Mucosa of stomach (tissue), 1 donor: Measurements from ENCODE around the gene SYNC.

ENCODE experiments used
- H3K27me3 ChIP-seq: one replicate; pipeline ENCODE4 v1.7.0; 2013; ENCODE audit warnings: mild to moderate bottlenecking, low read length; ENCODE audit not compliant: control insufficient read depth, insufficient read depth
- H3K36me3 ChIP-seq: one replicate; pipeline ENCODE4 v1.7.0; 2013; ENCODE audit warnings: low read length; ENCODE audit not compliant: control insufficient read depth, insufficient read depth
- H3K4me1 ChIP-seq: one replicate; pipeline ENCODE4 v1.7.0; 2013; ENCODE audit warnings: mild to moderate bottlenecking, low read length; ENCODE audit not compliant: control insufficient read depth, insufficient read depth
- H3K4me3 ChIP-seq: one replicate; pipeline ENCODE4 v1.7.0; 2013; ENCODE audit warnings: low read length
- H3K9ac ChIP-seq: one replicate; pipeline ENCODE4 v1.7.0; 2013; ENCODE audit warnings: mild to moderate bottlenecking, low read length, moderate library complexity
- H3K9me3 ChIP-seq: one replicate; pipeline ENCODE4 v1.7.0; 2013; ENCODE audit warnings: mild to moderate bottlenecking, low read length, moderate library complexity; ENCODE audit not compliant: control insufficient read depth
- donor health status: Pancreatic carcinoma.

Gene SYNC

DNA sequence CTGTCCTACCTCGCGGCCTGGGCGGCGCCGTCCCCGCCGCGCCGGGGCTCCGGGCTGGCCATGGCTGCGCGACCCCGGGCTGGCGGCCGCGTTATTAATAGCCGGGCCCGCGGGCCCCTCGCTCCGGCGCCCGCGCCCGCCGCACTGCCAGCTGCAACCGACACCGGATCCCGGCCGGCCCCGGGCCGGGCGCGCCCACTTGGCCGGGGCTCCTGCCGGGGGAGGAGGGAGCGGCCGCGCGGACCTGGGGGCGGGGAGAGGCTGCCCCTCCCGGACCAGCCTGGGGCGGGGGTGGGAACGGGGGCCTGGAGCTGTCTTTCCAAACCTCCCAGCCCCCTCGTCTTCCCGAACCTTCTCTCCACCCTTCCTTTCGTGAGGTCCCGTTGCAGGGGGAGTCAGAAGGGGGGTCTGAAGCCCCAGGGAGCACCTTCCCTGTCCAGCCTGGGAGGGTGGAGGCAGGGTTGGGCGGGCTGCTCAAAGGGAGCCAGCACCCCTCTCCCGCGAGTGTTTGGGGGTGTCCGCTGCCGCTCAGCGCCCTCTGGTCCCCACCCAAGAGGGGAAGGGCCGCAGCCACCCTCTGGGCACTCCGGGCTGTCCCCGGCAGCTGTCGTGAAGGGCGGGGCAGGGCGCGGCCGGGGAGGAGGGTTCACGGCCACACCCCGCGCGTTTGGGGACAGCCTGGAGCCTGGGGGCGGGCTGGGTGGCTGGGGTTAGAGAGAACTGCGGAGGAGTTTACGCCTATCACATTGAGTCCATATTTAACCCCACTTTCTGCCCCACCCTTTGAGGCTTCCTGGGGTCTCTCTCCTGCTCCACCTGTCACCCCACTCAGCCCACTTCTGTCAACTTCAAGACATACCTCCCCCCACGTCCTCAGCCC is at the start of gene SYNC:
Gene SYNC (minus strand): TSS at position 172 of the 880 bp plus-strand sequence. CDS start 110 bp downstream, at position 62.
- Histone ChIP-seq H3K36me3 (no peaks in the 10 kb centered on the region), H3K4me3 (no peak within 1 kb of the TSS), H3K9me3 (no peaks in the 10 kb centered on the region), H3K4me1 (peaks cover 28% of the 10 kb centered on the region), H3K27me3 (peaks cover 6% of the 10 kb centered on the region), H3K9ac (peak within 1 kb of the TSS; percentile 61)

DNA sequence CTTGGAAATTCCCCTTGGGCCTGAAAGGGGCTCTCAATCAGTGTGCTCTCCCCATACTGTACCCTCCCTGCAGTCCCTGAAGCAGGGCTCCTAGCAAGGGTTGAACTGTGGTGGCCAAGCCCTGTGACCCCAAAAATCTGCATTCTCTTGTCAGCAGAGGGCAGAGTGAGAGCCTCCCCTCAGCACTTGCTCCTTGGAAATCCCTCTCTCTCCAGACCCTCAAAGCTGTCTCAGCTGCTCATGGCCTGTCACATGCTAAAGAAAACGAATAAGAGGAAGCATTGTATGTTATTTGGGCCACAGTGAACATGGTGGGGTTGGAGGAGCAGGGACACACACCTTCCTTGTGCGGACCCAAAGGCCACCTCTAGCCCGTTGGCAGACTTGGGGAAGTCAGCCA is 47.2 kb upstream of the SYNC start:
- Histone ChIP-seq H3K9ac (no peak overlapping the region), H3K4me1 (peaks cover 51% of the 10 kb centered on the region), H3K9me3 (no peaks in the 10 kb centered on the region), H3K36me3 (no peaks in the 10 kb centered on the region), H3K4me3 (no peak overlapping the region), H3K27me3 (no peaks in the 10 kb centered on the region)

DNA sequence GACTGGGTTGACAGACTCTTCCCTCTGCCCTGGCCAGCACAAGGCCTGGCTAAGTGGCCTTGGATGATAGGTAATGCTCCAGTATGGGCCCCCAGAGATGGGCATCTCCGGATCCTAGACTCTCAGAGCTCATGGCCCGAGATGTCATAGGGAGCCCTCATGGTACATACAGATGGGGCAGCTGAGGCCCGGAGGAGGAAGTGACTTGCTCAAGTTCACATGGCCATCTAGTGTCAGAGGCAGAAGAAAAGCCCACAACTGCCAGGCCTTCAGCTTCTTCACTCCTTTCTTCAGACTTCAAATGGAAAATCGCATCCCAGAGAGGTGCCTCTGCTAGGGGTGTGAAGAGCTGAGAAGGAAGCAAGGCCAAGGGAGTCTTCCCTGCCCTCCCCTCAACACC is 46.8 kb upstream of the SYNC start:
- H3K9ac ChIP-seq = no peak overlapping the region
- H3K27me3 ChIP-seq = no peaks in the 10 kb centered on the region
- H3K4me3 ChIP-seq = no peak overlapping the region
- no peaks in the 10 kb centered on the region for H3K36me3 ChIP-seq
- no peaks in the 10 kb centered on the region for H3K9me3 ChIP-seq
- peaks cover 55% of the 10 kb centered on the region for H3K4me1 ChIP-seq

DNA sequence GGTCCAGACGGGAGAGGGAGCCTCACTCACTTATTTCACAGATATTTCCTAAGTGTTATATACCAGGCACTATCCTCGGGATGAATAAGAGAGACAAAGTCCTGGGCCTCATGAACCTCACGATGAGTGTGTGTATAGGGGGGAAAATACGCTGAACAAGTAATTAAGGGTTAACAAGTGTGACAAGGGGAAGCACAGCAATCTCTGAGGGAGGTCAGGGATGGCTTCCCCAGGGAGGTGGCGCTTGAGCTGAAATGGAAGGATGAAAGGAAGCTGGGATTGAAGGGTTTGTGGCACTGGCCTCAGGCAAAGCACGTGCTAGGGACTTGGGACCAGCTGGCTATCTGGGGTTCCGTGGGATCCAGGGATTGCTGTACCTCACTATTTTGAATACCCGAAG is 46.4 kb upstream of the SYNC start:
- Histone ChIP-seq H3K36me3 (no peaks in the 10 kb centered on the region), H3K9ac (no peak overlapping the region), H3K4me1 (peaks cover 59% of the 10 kb centered on the region), H3K4me3 (no peak overlapping the region), H3K27me3 (no peaks in the 10 kb centered on the region), H3K9me3 (no peaks in the 10 kb centered on the region)

DNA sequence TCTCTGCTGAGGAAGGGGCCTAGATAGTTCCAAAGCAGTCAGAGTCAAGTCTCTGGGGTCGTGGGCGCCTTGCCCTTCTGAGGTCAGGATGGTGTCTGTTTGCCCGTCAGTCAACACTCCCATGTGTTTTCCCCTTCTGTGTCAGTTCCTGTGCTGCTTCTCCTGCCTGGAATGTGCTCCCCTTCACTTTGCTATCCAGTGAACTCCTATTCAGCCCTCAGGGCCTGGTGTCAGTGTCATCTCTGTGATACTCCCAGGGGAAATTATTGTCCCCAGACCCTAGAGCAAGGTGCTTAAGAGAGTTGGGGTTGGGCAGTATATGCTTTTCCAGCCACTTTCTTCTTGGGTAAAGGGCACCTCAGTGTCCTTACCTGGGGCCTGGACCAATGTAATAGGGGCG is 45.8 kb upstream of the SYNC start:
- no peak overlapping the region for H3K4me3 ChIP-seq
- no peaks in the 10 kb centered on the region for H3K36me3 ChIP-seq
- H3K9ac ChIP-seq = no peak overlapping the region
- no peaks in the 10 kb centered on the region for H3K27me3 ChIP-seq
- H3K9me3 ChIP-seq = no peaks in the 10 kb centered on the region
- H3K4me1 ChIP-seq = peaks cover 62% of the 10 kb centered on the region

DNA sequence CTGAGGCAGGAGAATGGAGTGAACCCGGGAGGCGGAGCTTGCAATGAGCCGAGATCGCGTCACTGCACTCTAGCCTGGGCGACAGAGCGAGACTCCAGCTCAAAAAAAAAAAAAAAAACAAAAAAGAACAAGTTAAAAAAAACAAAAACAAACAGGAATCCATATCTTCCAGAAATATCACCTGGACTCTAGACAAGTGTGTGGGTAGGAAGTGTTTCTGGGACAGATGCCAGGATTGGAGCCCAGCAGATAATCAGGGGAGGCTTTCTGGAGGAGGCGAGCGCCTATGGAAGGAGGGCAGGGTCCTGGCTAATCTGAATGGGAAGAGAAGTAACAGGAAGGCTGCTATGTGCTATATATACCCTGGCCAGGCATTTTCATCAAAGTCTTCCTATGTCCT is 43.6 kb upstream of the SYNC start:
- H3K27me3 ChIP-seq = no peaks in the 10 kb centered on the region
- H3K4me1 ChIP-seq = peaks cover 56% of the 10 kb centered on the region
- H3K9ac ChIP-seq = no peak overlapping the region
- H3K36me3 ChIP-seq = no peaks in the 10 kb centered on the region
- H3K9me3 ChIP-seq = no peaks in the 10 kb centered on the region
- H3K4me3 ChIP-seq = no peak overlapping the region

DNA sequence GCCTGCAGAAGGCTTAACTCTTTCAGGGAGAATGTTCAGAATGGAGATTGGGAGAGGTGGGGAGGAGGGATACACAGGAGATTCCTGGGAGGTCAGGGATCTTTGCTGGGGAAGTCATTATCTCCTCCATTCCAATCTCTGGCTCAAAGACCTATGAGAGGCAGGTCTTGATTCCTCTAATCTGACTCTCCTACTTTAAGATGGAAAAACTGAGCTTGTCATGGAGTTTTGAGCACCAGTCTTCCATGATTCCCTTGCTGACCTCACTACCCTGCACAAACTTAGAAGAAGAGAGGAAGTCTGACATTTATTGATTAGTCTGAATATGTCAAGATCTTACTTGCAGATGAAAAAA is 41.5 kb upstream of the SYNC start:
- peak overlapping the region; percentile 10 for H3K4me3 ChIP-seq
- no peaks in the 10 kb centered on the region for H3K9me3 ChIP-seq
- no peaks in the 10 kb centered on the region for H3K36me3 ChIP-seq
- peak overlapping the region; percentile 93 for H3K9ac ChIP-seq
- H3K4me1 ChIP-seq = peaks cover 57% of the 10 kb centered on the region
- no peaks in the 10 kb centered on the region for H3K27me3 ChIP-seq

DNA sequence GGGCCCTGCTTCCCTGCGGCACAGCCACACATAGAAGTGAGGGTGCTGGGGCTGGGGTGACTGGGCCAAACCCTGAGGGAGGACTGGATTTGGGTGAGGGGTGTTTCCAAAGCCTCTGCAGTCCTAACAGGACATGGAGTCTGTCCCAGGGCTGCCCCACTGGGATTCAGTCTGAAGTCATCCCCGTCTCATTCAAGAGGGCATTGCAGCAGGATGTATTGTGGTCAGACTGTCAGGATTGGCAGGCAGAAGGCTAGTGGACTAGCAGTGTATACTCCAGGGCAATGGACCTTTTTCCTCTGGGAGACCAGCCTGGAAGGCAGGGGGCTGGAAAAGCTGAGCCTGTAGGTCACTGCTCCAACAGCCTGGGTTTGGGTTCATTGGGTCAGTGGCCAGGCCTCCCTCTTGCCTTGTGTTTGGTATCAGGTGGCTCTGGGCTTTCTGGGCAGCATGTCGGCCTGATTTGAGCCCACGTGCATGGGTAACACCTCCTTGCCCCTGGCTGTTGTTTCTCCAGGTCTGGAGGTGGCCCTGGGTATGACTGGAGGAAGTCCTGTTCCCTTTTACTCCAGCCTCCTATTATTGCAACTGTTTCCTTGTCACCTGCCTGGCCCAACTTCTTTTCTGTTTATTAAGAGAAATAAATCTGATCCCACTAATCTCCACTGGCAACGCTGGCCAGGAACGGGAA is 41.0 kb upstream of the SYNC start:
- H3K9me3 ChIP-seq = no peaks in the 10 kb centered on the region
- H3K27me3 ChIP-seq = no peaks in the 10 kb centered on the region
- no peaks in the 10 kb centered on the region for H3K36me3 ChIP-seq
- peak overlapping the region; percentile 17 for H3K4me3 ChIP-seq
- H3K4me1 ChIP-seq = peaks cover 52% of the 10 kb centered on the region
- peak overlapping the region; percentile 93 for H3K9ac ChIP-seq

DNA sequence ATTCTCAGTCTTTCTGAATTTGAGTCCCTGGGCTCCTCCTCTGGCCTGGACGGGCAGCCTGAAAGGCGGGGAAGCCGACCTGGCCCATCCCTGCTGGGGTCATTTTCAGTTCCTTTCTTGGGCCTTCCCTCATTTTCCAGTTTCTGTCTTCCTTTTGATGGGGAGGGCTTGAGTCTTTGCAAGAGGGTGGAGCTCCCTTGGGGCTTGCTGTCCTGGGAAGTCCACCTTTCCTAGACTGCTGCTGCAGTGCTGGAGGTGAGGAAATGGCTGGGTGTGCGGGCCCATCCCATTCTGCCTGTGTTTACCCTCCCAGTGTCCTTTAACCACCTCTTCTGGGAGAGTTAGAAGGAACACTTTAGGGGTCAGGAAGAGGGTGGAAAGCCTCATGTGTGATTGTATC is 40.4 kb upstream of the SYNC start:
- Histone ChIP-seq H3K27me3 (no peaks in the 10 kb centered on the region), H3K9ac (peak overlapping the region; percentile 93), H3K4me1 (peaks cover 46% of the 10 kb centered on the region), H3K36me3 (no peaks in the 10 kb centered on the region), H3K4me3 (peak overlapping the region; percentile 17), H3K9me3 (no peaks in the 10 kb centered on the region)

DNA sequence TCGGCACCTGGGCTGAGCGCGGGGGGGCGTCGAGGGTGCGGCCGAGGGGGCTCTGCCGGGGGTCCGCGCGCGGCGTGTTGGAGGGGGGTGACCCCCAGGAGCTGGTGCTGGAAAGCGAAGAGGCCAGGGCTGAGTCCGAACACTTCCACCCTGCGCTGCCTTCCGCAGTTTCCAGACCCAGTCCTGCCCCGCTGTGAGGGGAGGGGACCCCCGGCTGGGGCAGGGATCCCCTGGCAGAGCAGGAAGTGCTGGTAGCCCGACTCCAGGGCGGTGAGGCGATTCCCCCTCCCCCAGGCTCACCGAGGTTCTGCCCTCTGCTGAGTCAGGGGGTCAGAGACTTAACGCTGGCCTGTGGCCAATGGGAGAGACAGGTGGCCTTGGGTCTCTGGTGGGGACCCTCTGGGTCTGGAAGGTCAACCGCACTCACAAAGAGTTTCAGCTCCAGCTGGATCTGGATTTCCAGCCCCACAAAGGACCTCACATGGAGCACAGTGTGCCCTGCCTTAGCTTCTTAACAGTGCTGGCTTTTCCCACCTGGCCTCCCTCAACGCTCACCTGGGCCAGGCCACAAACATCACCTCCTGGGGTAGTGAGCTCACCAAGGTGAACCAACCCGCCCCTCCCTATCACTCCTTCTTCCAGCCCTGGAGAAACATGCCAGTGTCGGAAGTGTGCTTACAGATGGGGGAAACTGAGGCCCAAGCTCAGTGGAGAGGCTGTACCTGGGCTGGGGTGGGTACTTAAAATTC is 39.8 kb upstream of the SYNC start:
- Histone ChIP-seq H3K4me3 (peak overlapping the region; percentile 17), H3K27me3 (no peaks in the 10 kb centered on the region), H3K4me1 (peaks cover 50% of the 10 kb centered on the region), H3K9me3 (no peaks in the 10 kb centered on the region), H3K36me3 (no peaks in the 10 kb centered on the region), H3K9ac (peak overlapping the region; percentile 93)

DNA sequence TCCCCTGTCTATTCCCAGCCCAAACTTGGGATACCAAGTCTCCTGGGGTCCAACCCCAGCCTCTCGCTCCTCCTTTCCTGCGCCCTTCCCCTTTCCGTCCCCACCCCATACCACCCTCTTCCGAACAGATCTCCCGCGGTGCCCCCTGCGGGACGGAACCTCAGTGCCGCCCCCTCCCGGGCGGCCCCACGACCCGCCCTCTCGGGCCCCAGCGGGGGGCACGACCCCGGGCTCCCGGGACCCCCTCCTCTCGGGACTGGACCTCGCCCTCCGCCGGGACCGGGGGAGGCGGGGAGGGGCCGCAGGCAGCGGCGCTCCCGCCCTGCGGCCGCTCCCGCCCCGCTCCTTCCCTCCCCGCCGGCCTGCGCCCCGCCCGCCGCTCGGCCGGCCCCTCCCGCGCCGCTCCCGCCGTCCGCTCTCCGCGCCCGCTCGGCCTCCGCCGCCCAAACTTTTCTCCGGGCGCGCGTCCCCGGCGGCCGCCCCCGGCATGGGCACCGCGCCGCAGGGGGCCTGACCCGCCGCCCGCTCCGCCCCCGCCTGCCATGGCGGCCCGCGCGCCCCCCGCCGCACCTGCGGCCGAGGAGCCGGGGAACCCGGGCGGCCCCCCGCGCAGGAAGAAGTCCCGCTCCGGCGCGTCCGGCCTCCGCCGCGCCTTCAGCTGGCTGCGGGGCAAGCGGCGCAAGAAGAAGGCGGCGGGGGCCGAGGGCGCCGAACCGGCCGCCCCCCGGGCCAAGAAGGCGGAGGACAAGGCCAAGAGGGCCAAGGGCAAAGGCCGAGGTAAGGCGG is 39.0 kb upstream of the SYNC start:
- peaks cover 54% of the 10 kb centered on the region for H3K4me1 ChIP-seq
- H3K9ac ChIP-seq = peak overlapping the region; percentile 93

More for the DNA sequence above, 39.0 kb upstream of the SYNC start:
- Histone ChIP-seq H3K4me3 (peak overlapping the region; percentile 17), H3K36me3 (no peaks in the 10 kb centered on the region), H3K27me3 (no peaks in the 10 kb centered on the region), H3K9me3 (no peaks in the 10 kb centered on the region)
